Astrocyte of the hippocampus (primary cell): ENCODE results near the gene DBN1.

Source experiments
- DNase-seq: peaks from one replicate; pipeline ENCODE4 v3.0.0; 2011; ENCODE audit warnings: low read depth, low spot score

DBN1 gene

DNA sequence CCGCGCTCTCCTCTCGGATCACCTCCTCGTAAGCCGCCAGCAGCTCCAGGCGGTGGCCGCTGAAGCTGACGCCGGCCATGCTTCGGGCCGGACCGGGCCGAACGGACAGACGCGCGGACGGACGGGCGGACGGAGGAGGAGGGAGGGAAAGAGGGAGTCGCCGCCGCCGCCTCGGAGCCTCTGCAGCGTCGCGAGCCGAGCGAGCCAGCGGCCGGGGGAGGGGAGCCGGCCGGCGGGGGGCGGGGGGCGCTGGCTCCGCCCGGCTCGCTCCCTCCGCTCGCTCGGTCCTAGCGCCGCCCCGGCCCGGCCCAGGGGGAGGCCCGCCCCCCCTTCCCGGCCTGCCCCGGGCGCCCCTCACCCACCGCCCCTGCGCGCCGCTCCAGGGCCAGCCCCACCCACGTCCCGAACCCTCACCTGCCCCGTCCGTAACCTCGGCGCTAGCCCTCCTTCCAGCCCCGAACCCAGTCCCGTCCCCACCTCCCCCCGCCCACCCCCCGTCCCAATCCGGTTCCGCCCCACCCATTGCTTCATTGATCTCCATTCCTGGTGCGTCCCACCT, at the start of gene DBN1:
Gene DBN1, minus strand, starts transcription at position 192 of the 559 bp plus-strand sequence. Its CDS starts 113 bp downstream, at position 79.
- DNase-seq: peak; percentile 88

DNA sequence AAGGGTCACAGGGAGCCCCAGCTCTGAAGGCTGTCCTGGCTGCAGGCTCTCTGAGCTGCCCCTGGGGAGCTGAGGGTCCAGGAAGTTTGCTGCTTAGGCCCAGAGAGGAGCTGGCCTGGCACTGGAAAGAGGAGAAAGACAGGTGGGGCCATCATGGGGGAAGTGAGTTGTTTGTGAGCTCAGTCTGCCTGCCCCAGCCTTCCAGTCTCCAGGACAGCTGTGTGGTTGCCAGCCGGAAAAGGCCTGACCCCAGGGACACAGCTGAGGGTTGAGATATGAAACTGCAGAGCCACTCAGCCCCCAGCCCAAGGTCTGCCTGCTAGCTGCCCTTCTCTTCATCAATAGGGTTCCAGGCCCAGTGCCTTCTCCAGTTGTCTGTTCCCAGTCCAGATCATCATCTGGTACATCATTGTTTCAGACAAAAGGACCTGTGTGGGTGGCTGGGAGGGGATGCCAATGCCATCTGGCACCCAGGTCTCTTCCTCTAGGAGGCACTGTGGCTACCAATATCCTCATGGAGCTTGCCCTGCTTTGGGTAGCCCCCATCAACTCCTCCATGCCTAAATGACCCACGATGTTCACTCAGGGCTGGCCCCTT, 47.6 kb upstream of the DBN1 start:
- no peak for DNase-seq

DNA sequence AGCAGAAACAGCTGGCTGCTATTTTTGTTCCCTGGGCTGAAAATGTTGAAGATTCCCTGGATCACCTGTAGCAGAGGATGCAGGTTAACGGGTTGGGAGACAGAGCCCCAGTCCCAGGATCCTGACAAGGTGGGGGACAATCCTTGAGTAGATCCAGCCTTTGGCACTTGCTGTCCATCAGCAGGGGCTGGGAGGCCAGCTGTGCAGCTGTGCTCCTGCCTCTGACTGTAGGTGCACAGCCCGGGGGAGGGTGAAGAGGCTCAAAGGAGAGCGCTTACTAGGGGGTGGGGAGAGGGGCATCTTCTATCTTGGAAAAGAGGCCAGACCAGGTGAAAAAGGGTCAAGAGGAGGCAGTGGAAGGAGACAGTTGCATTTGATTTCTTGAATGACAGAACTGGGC, 46.8 kb upstream of the DBN1 start:
- DNase-seq: no peak

DNA sequence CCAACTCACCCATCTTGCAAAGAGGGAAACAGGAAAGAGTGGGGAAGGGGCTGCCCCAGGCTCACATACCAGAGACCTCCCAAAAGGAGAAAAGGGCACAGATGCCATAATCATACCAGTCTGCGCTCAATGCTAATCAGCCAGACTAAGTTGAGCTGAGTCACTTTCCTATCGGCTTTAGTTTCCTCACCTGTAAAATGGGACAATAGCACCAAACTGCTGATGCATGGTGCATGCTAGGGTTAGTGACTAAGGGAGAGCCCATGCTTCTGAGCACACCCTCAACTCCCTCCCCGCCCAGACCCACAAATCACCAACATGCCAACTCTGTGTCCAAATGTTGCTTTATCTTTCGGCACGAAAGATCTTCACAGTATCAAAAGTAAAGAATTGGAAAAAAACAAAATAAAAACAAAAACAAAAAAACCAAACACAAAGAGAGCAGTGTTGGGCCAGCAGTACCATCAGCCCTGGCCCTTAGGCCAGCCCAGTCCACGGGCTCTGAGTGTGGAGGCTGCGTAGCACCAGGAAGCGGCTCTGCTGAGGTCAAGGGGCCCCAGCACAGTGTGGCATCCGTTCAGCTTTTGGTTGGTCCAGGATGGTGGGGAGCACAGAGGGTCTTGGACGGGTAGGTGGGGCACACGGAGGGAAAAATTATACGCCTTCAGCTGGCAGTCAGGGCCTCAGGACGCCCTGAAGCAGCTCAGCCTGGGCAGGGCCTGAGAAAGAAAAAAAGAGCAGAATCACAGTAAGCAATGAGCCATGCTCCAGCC, 46.2 kb upstream of the DBN1 start:
- no peak for DNase-seq

DNA sequence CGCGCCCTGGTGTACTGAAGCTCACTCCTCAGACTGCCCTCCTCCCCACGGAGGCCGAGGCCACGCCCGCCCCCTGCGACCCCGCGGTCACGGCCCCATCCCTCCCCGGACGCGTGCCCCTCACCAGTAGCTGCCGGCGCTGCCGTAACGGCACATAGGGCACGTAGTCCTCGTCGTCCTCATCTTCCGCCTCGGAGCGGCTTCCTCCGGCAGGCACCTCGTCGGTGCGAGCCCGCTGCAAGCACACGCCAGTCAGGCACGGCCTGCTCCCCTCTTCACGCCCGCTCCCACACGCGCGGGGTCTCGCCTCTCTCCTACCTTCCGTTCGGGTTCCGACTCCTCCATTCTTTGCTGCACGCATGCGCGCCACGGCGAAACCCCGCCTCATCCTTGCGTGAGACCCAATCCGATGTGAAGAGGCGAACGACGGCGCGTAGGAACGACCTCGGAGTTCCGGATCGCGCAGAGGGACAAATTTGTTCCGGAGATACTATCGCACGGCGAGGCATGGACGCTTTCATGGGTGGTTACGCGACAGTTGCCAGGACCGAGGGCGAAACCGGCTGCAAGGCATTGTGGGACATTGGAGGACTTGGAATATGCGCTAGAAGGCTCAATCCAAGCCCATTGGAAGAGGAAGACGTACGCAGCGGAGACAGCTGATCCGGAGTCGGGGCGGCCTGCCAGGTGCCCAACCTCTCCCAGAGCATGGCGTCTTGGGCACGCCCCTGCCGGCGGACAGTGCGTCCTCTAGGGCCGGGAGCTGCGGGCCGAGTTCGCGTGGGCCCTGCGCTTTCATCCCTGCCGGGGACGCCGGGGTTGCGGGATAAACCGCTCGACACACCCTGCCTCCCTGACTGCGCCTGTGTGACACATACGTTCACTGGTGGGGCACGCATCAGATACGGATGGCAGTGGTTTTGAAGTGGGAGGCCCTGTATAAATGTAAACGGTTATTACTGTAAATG, 43.5 kb upstream of the DBN1 start, which contains the start of gene DDX41:
Gene DDX41, minus strand, starts transcription at position 361 of the 968 bp plus-strand sequence. Its CDS starts 16 bp downstream, at position 345.
- peak; percentile 99 for DNase-seq

DNA sequence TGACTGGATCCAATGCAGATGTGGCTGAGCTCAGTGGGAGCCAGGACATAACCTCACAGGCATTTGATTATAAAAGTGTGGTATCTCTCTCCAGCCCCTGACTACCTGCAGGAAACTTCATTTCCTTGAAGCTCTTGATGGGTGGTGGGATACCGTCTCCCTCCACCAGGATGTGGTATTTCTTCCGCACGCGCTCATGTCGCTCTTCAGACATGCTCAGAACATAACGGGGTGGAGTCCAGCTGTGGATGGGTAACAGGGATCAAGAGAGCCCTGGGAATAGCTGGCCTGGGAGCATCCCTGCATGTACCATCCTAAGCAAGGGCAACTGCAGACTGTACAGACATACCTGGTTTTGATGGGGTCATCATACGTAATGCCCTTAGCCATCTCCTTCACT, 42.1 kb upstream of the DBN1 start:
- DNase-seq: no peak

DNA sequence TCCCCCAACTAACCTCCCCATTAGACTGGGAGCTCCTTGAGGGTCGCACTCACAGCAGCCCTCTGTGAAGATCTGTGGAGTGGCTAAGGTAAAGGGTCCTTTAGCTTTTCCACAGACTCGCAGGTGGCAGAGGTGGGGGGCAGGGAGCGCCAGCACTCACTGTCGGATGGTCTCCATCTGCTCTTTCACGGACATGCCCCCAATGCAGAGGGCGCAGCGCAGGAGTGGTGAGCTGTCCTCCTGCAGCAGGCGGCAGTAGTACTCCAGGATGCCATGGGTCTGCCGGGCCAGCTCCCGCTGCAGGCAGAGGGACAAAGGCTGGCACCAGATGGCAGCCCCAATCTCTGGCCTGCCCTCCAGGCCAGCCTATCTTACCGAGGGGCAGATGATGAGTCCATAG, 41.1 kb upstream of the DBN1 start:
- DNase-seq: no peak

DNA sequence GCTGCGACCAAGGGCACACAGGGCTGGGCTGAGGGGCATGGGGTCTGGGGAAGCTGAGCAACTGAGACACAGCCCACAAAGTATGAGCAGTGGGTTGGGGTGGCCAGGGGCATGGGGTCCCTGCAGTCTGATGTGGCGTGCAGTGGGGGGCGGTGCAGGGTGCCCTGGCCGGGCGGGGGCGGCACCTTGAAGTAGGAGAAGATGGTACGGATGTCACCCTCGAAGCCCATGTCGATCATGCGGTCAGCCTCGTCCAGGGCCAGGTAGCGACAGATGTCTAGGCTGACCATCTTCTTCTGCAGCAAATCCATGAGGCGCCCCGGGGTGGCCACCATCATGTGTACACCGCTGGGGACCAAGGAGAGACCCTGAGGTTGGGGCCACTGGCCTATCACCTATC, 40.1 kb upstream of the DBN1 start:
- DNase-seq: no peak

DNA sequence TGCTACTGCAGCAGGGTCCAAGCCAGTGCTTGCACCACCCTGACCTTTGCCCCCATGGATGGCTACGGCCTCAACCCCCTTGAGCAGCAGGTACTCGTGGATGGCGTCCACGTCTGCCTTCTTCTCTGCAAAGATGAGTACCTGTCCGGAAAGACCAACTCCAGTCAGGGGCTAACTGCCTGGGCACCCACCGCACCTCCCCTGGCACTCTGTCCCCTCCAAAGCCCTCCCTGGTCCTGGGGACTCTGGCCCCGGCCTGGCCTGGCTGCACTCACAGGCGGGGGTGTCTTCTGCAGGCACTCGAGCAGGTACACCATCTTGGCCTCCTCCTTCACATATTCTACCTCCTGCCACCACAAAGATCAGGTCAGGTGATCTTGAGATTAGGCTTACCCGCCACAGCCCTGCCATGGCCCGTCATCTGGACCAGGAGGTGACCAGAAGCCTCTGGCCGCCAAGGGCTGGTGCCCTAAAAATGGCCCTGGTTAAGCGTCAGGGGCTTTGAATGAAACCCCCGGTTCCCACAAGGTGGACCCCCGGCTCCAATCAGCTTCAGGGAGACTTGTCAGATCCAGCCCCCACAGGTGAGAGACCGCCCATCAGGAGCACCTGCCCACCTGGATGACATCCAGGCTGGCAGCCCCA, 39.4 kb upstream of the DBN1 start:
- no peak for DNase-seq

DNA sequence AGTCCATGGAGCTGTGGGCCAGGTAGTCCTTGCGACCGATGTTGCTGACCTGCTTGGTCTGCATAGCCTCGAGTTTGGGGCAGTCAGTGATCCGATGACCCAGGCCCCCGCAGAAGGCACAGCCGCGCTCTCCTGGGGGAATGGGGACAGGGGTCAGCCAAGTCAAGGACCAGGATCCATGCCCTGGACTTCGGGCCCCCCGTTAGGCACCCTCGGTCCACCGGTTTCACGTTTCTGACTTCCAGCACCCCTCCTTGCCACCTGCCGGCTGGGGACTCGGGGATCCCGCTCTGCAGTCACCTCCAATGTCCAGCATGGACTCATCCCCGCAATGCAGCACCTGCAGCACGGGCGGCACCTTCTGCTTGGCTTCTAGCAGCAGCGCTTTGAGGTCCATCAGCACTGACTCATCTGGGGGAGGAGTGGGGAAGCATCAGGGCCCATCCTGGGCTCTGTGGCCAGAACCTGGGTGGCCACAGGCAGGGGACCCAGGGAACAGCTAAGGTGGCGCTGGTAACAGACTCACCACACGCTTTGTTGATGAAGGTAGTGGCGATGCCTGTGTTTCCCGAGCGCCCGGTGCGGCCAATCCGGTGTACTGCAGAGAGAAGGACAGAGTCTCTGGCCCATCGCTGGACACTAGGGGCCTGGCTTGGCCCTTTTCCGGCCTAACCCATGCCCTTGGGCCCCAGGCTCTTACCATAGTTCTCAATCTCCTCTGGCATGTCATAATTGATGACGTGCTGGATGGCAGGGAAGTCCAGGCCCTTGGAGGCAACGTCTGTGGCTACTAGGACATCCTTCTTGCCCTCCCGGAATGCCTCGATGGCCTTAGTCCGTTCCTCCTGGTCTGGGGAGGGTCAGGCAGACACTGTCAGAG, 38.6 kb upstream of the DBN1 start:
- no peak for DNase-seq

DNA sequence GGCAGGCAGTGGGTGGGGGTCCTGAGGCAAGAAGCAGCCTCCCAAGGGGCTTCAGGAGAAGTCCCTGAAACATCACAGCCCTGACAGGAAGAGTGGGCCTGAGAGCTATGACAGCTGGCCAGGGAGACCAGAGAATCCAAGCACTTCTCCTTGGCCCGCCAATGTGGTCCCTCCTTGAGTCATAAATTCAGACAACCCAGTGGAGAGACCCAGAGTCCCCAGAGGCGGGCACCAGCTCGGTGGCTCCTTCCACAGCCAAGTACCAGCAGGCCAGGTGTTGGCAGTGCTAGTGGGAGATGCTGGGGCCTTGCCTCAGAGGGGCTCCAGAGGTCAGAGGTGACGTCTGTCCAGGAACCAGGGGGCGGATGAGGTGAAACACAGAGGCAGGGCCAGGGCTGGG, 37.7 kb upstream of the DBN1 start:
- no peak for DNase-seq

DNA sequence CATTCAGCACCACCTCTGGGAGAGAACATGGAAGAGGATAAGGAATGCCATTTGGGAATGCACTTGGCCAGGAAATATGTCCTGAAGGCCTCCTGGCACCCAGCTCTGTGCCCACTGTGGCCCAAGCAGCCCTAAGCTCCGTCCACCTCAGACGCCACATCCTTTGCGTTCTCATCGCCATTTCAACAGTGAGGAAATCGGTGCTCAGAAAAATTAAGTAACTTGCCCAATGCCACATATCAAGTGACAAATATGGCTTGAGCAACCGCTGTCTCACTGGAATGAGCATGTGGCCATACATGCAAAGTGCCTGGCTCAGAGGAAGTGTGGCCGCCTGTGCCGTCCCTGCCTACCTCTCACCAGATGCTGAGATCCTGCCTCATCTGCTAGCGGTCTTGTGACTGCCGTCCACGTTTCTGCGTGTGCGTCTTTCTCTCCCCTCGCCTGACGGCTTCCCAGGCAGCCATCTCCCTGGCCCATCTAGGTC, 37.2 kb upstream of the DBN1 start:
- no peak for DNase-seq

DNA sequence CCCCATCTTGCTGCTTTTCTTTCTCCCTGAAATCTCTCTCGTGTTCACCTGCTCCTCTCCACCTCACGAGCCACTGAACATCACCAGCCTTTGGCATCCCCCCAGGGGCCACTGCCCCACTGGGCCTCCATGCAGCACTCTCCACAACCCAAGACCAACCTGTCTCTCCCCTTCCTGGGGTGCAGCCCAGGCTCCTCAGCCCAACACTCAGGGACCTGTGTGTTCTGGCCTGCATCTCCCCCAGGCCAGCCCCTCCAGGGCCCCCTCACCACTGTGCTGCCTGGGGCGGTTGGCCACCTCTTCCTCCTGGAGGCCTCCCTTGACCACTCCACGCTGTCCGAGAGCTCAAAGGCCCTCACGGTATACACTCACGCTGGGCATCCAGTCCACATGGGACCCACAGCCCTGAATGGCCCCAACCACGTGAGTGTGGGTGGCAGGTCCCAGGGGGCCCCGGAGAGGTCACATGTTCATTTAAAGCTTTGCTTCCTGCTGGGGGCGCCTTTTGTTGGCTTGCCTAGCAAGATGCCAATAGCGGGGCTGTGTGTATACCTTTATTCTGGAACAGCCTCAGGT, 36.6 kb upstream of the DBN1 start:
- no peak for DNase-seq

DNA sequence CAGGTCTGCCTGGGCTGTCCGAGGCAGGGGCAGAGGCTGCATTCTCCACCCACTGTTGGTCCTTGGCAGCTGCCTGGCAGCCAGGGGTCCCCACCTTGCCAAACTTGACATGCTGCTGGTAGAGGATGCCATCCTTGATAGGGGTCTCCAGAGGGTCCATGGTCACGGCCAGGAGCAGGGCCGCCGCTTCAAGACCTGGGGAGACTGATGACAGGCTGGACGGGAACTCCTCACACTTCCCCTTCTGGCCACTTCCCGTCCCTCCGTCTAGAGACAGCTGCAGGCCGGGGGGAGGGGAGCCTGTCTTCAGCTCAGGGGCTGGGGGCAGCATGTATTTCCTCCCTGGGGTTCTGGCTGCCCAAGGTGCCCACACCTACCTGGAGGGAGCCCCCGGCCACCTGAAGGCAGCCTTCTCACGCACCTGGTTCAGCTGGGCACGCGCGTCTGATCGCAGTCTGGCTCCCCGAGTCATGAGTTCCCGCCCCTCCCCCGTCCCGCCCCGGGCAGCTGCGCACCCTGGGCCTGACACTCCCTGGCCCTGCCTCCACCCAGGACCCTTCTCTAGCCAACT, 36.0 kb upstream of the DBN1 start, which contains the start of gene DOK3:
Gene DOK3, minus strand, starts transcription at position 446 of the 571 bp plus-strand sequence. Its CDS starts 286 bp downstream, at position 160.
- DNase-seq: no peak

DNA sequence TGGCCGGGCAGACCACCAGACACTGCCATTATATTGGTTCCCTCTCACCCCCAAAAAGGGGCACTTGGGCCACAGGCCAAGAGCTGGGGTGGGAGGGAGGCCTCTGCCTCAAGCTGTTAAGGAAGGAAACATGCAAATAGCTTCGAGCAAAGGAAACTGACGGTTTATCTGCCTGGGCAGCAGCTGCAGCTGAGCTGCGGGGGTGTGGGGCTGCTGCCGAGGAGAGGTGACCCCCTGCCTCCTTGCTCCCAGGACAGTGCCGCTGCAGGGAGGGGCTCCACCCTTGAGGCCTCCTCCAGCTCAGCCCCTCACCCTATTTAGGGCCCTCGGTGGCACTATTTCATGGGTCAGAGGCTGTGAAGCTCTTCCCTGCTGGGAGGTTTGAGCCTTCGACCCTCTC, 35.4 kb upstream of the DBN1 start:
- DNase-seq: no peak

DNA sequence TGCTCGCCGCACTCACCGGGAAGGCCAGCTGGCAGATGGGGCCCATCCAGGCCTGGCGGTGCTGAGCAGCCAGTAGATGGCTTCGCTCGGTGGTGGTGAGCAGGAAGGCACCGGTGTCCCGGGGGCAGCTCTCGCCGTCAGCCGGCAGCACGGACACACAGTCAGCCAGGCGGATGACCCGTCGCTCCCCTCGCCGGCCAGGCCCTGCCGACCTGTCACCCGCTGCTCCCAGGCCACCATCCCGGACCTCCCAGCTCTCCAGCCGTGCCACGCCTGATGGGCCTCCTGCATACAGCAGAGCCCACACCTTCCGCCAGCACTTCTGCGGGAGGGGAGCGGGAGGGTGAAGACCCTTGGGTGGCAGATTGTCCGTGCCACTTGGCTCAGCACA, 34.8 kb upstream of the DBN1 start:
- no peak for DNase-seq

DNA sequence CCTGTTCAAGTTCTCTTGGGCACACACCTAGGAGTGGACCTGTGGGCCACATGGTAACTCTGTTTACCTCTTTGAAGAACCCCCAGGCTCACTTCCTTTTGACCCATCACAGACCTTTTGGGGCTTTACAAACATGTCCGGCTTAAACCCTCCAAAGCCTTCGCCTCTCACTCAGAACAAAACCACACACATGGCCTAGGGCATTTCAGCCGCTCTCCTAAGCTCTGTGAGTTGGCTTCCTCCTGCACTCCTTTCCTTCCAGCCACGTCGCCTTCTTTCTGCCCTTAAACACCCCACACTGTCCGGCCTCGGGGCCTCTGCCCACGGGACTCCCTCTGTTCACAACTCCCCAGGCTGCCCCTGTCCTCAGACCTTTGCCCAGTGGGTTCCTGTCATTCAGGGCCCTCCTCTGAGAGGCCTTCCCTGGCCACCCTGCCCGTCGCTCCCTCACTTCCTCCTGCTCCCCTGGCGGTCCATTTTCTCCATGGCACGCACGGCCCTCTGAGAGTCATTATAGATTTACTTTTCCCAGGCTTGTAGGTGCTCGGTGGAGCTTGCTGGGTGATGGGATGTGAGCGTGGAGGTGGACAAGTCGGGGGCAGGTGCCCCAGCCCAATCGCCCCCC, 34.3 kb upstream of the DBN1 start:
- no peak for DNase-seq

DNA sequence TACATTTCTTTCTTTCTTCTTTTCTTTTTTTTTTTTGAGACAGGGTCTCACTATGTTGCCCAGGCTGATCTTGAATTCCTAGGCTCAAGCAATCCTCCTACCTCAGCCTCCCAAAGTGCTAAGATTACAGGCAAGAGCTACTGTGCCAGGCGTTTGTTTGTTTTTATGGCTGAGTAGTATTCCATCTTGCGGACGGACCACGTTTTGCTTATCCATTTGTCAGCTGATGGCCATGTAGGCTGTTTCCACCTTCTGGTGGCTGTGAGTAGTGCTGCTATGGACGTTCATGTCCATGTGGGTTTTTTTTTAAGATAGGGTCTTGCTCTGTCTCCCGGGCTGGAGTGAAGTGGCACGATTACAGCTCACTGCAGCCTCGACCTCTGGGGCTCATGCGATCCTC, 33.7 kb upstream of the DBN1 start:
- DNase-seq: peak; percentile 21

DNA sequence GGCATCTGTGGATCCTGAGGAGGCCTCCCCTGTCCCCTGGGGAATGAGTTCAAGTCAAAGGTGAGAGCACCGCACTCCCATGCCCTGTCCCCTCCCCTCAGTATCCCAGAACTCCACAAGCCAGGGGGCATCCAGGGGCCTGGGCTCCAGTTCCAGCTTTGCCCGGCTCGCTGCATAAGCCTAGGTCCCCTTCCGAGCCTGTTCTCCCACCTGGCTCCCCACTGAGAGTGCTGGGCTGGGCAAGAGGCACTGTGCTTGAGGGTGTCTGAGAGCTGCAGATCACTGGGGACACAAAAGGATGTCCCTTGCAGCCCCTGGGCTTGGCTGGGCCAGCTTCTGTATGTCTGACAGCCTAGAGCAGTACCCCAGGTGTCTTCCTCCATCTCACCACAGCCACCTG, 31.6 kb upstream of the DBN1 start:
- DNase-seq: no peak
